ENCODE results near the gene ABHD2. TPM values are rescaled to one million over a fixed set of nuclear protein-coding genes. Genes with fewer than 3 reads are reported as not detected.

ABHD2 gene
- total and polyA plus RNA-seq, 2 experiments from 2014 or later: 5.2 to 15.2 TPM

GRCh38 chr15:89168316-89168833, 80.1 kb downstream of the ABHD2 start:
- Mint-ChIP-seq H3K9me3 (no peaks in the 10 kb centered on the region), H3K27me3 (ENCODE audit: insufficient read depth, low read depth, poor library complexity) (no peaks in the 10 kb centered on the region), H3K4me1 (peaks cover 26% of the 10 kb centered on the region), H3K4me3 (no peak overlapping the region), H3K27ac (no peak overlapping the region), H3K36me3 (ENCODE audit: low read depth) (no peaks in the 10 kb centered on the region)
- Histone ChIP-seq H3F3A (replicated peaks; ENCODE audit: low read depth) (no peaks in the 10 kb centered on the region), H3K79me2 (replicated peaks; ENCODE audit: insufficient read depth) (no peaks in the 10 kb centered on the region), H3K9me2 (ENCODE audit: insufficient read depth) (no peaks in the 10 kb centered on the region), H2AFZ (no peak overlapping the region), H3K27me3 (ENCODE audit: insufficient read depth) (no peaks in the 10 kb centered on the region), H3K4me3 (no peak overlapping the region), H3K4me2 (no peak overlapping the region), H4K20me1 (replicated peaks; ENCODE audit: insufficient read depth) (no peaks in the 10 kb centered on the region), H3K36me3 (ENCODE audit: insufficient read depth) (no peaks in the 10 kb centered on the region), H3K4me1 (ENCODE audit: insufficient read depth) (peaks cover 14% of the 10 kb centered on the region), H3K27ac (ENCODE audit: low read depth) (no peak overlapping the region)
- no peak for ATAC-seq
- no peak for DNase-seq (ENCODE audit: low spot score)
- TF ChIP-seq CREB1 (CRISPR knock-in tag; IDR thresholded peaks at IDR 0.05; ENCODE audit: low read depth) (no peak), EZH2phosphoT487 (IDR thresholded peaks at IDR 0.05; ENCODE audit: unreplicated experiment) (no peak), JUNB (IDR thresholded peaks at IDR 0.05; ENCODE audit: unreplicated experiment) (no peak), ZNF331 (CRISPR knock-in tag; IDR thresholded peaks at IDR 0.05; ENCODE audit: low read depth) (no peak), EZH2 (IDR thresholded peaks at IDR 0.05; ENCODE audit: low read depth, unreplicated experiment) (no peak), STAT1 (IDR thresholded peaks at IDR 0.05; ENCODE audit: unreplicated experiment) (no peak), POLR2AphosphoS5 (IDR thresholded peaks at IDR 0.05; ENCODE audit: low read depth) (no peak), NANOG (IDR thresholded peaks at IDR 0.05; ENCODE audit: borderline replicate concordance) (no peak), ZNF114 (CRISPR knock-in tag; IDR thresholded peaks at IDR 0.05) (no peak)
- TF ChIP-seq, protein P1, sequence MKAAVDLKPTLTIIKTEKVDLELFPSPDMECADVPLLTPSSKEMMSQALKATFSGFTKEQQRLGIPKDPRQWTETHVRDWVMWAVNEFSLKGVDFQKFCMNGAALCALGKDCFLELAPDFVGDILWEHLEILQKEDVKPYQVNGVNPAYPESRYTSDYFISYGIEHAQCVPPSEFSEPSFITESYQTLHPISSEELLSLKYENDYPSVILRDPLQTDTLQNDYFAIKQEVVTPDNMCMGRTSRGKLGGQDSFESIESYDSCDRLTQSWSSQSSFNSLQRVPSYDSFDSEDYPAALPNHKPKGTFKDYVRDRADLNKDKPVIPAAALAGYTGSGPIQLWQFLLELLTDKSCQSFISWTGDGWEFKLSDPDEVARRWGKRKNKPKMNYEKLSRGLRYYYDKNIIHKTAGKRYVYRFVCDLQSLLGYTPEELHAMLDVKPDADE (IDR thresholded peaks at IDR 0.05): no peak
- TF ChIP-seq, protein P2, sequence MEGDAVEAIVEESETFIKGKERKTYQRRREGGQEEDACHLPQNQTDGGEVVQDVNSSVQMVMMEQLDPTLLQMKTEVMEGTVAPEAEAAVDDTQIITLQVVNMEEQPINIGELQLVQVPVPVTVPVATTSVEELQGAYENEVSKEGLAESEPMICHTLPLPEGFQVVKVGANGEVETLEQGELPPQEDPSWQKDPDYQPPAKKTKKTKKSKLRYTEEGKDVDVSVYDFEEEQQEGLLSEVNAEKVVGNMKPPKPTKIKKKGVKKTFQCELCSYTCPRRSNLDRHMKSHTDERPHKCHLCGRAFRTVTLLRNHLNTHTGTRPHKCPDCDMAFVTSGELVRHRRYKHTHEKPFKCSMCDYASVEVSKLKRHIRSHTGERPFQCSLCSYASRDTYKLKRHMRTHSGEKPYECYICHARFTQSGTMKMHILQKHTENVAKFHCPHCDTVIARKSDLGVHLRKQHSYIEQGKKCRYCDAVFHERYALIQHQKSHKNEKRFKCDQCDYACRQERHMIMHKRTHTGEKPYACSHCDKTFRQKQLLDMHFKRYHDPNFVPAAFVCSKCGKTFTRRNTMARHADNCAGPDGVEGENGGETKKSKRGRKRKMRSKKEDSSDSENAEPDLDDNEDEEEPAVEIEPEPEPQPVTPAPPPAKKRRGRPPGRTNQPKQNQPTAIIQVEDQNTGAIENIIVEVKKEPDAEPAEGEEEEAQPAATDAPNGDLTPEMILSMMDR (conservative IDR thresholded peaks at IDR 0.05; ENCODE audit: low read depth in 2 of 2): no peak
- TF ChIP-seq, protein P3, sequence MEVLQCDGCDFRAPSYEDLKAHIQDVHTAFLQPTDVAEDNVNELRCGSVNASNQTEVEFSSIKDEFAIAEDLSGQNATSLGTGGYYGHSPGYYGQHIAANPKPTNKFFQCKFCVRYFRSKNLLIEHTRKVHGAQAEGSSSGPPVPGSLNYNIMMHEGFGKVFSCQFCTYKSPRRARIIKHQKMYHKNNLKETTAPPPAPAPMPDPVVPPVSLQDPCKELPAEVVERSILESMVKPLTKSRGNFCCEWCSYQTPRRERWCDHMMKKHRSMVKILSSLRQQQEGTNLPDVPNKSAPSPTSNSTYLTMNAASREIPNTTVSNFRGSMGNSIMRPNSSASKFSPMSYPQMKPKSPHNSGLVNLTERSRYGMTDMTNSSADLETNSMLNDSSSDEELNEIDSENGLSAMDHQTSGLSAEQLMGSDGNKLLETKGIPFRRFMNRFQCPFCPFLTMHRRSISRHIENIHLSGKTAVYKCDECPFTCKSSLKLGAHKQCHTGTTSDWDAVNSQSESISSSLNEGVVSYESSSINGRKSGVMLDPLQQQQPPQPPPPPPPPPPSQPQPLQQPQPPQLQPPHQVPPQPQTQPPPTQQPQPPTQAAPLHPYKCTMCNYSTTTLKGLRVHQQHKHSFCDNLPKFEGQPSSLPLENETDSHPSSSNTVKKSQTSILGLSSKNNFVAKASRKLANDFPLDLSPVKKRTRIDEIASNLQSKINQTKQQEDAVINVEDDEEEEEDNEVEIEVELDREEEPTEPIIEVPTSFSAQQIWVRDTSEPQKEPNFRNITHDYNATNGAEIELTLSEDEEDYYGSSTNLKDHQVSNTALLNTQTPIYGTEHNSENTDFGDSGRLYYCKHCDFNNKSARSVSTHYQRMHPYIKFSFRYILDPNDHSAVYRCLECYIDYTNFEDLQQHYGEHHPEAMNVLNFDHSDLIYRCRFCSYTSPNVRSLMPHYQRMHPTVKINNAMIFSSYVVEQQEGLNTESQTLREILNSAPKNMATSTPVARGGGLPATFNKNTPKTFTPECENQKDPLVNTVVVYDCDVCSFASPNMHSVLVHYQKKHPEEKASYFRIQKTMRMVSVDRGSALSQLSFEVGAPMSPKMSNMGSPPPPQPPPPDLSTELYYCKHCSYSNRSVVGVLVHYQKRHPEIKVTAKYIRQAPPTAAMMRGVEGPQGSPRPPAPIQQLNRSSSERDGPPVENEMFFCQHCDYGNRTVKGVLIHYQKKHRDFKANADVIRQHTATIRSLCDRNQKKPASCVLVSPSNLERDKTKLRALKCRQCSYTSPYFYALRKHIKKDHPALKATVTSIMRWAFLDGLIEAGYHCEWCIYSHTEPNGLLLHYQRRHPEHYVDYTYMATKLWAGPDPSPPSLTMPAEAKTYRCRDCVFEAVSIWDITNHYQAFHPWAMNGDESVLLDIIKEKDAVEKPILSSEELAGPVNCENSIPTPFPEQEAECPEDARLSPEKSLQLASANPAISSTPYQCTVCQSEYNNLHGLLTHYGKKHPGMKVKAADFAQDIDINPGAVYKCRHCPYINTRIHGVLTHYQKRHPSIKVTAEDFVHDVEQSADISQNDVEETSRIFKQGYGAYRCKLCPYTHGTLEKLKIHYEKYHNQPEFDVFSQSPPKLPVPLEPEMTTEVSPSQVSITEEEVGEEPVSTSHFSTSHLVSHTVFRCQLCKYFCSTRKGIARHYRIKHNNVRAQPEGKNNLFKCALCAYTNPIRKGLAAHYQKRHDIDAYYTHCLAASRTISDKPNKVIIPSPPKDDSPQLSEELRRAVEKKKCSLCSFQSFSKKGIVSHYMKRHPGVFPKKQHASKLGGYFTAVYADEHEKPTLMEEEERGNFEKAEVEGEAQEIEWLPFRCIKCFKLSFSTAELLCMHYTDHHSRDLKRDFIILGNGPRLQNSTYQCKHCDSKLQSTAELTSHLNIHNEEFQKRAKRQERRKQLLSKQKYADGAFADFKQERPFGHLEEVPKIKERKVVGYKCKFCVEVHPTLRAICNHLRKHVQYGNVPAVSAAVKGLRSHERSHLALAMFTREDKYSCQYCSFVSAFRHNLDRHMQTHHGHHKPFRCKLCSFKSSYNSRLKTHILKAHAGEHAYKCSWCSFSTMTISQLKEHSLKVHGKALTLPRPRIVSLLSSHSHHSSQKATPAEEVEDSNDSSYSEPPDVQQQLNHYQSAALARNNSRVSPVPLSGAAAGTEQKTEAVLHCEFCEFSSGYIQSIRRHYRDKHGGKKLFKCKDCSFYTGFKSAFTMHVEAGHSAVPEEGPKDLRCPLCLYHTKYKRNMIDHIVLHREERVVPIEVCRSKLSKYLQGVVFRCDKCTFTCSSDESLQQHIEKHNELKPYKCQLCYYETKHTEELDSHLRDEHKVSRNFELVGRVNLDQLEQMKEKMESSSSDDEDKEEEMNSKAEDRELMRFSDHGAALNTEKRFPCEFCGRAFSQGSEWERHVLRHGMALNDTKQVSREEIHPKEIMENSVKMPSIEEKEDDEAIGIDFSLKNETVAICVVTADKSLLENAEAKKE (CRISPR knock-in tag; IDR thresholded peaks at IDR 0.05): no peak
- TF ChIP-seq, protein P4, sequence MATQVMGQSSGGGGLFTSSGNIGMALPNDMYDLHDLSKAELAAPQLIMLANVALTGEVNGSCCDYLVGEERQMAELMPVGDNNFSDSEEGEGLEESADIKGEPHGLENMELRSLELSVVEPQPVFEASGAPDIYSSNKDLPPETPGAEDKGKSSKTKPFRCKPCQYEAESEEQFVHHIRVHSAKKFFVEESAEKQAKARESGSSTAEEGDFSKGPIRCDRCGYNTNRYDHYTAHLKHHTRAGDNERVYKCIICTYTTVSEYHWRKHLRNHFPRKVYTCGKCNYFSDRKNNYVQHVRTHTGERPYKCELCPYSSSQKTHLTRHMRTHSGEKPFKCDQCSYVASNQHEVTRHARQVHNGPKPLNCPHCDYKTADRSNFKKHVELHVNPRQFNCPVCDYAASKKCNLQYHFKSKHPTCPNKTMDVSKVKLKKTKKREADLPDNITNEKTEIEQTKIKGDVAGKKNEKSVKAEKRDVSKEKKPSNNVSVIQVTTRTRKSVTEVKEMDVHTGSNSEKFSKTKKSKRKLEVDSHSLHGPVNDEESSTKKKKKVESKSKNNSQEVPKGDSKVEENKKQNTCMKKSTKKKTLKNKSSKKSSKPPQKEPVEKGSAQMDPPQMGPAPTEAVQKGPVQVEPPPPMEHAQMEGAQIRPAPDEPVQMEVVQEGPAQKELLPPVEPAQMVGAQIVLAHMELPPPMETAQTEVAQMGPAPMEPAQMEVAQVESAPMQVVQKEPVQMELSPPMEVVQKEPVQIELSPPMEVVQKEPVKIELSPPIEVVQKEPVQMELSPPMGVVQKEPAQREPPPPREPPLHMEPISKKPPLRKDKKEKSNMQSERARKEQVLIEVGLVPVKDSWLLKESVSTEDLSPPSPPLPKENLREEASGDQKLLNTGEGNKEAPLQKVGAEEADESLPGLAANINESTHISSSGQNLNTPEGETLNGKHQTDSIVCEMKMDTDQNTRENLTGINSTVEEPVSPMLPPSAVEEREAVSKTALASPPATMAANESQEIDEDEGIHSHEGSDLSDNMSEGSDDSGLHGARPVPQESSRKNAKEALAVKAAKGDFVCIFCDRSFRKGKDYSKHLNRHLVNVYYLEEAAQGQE (IDR thresholded peaks at IDR 0.05; ENCODE audit: unreplicated experiment): no peak

All from GM23338 (cell line).